H9 (cell line): ENCODE results near the gene XRCC3. TPM values are rescaled to one million over a fixed set of nuclear protein-coding genes. Genes with fewer than 3 reads are reported as not detected.

Experiments used
- DNase-seq: peaks from one replicate; pipeline ENCODE4 v3.0.0-alpha.2; 2017
- H2AFZ ChIP-seq: one replicate; pipeline ENCODE4 v1.6.1; 2013; ENCODE audit warnings: mild to moderate bottlenecking, low read length, control low read depth, moderate library complexity
- H2AK5ac ChIP-seq: 2 replicates; pipeline ENCODE4 v1.6.1; 2013; ENCODE audit warnings: low read length, control low read depth, mixed read lengths; ENCODE audit not compliant: insufficient read length
- H2BK120ac ChIP-seq: one replicate; pipeline ENCODE4 v1.6.1; 2013; ENCODE audit warnings: low read depth, mild to moderate bottlenecking, low read length, control low read depth, inconsistent platforms; ENCODE audit not compliant: poor library complexity, severe bottlenecking
- H2BK12ac ChIP-seq: 2 replicates; pipeline ENCODE4 v1.6.1; 2013; ENCODE audit warnings: low read length, control low read depth, mixed read lengths, low read depth; ENCODE audit not compliant: insufficient read length
- H2BK15ac ChIP-seq: 2 replicates; pipeline ENCODE4 v1.6.1; 2013; ENCODE audit warnings: low read depth, low read length, control low read depth
- H2BK20ac ChIP-seq: one replicate; pipeline ENCODE4 v1.6.1; 2013; ENCODE audit warnings: low read depth, mild to moderate bottlenecking, low read length, control low read depth, inconsistent platforms; ENCODE audit not compliant: poor library complexity, severe bottlenecking
- H2BK5ac ChIP-seq: 2 replicates; pipeline ENCODE4 v1.6.1; 2013; ENCODE audit warnings: low read length, control low read depth, mixed read lengths; ENCODE audit not compliant: insufficient read length
- H3K14ac ChIP-seq: 2 replicates; pipeline ENCODE4 v1.6.1; 2013; ENCODE audit warnings: low read length, control low read depth; ENCODE audit not compliant: insufficient read depth
- H3K18ac ChIP-seq: 2 replicates; pipeline ENCODE4 v1.6.1; 2013; ENCODE audit warnings: low read depth, mild to moderate bottlenecking, mixed read lengths, low read length, control low read depth; ENCODE audit not compliant: insufficient read length
- H3K23ac ChIP-seq: 2 replicates; pipeline ENCODE4 v1.6.1; 2013; ENCODE audit warnings: low read length, control low read depth, mixed read lengths, low read depth; ENCODE audit not compliant: insufficient read length
- H3K23me2 ChIP-seq: 2 replicates; pipeline ENCODE4 v1.6.1; 2013; ENCODE audit warnings: low read depth, mild to moderate bottlenecking, mixed read lengths, low read length, control low read depth; ENCODE audit not compliant: insufficient read length, poor library complexity, severe bottlenecking
- H3K27ac ChIP-seq: 2 replicates; pipeline ENCODE4 v1.5.1; 2013; ENCODE audit warnings: low read length, control low read depth, mixed read lengths, low read depth; ENCODE audit not compliant: insufficient read length
- H3K27me3 ChIP-seq: 2 replicates; pipeline ENCODE4 v1.6.1; 2013; ENCODE audit warnings: low read length, control low read depth, inconsistent platforms; ENCODE audit not compliant: insufficient read depth
- H3K4ac ChIP-seq: 2 replicates; pipeline ENCODE4 v1.6.1; 2013; ENCODE audit warnings: low read depth, mild to moderate bottlenecking, control low read depth, inconsistent platforms, low read length, moderate library complexity
- H3K4me1 ChIP-seq: 2 replicates; pipeline ENCODE4 v1.6.1; 2013; ENCODE audit warnings: low read length, control low read depth, inconsistent platforms; ENCODE audit not compliant: insufficient read depth
- H3K4me2 ChIP-seq: 2 replicates; pipeline ENCODE4 v1.6.1; 2013; ENCODE audit warnings: low read length, control low read depth, mixed read lengths; ENCODE audit not compliant: insufficient read length, insufficient read depth
- H3K56ac ChIP-seq: 2 replicates; pipeline ENCODE4 v1.6.1; 2013; ENCODE audit warnings: low read depth, mild to moderate bottlenecking, mixed read lengths, low read length, control low read depth; ENCODE audit not compliant: insufficient read length
- H3K79me1 ChIP-seq: 2 replicates; pipeline ENCODE4 v1.6.1; 2013; ENCODE audit warnings: low read depth, mild to moderate bottlenecking, moderate library complexity, low read length, control low read depth, inconsistent platforms; ENCODE audit not compliant: insufficient read depth, poor library complexity, severe bottlenecking
- H3K79me2 ChIP-seq: 2 replicates; pipeline ENCODE4 v1.6.1; 2013; ENCODE audit warnings: low read length, control low read depth, inconsistent platforms; ENCODE audit not compliant: insufficient read depth
- H3K9ac ChIP-seq: 2 replicates; pipeline ENCODE4 v1.6.1; 2013; ENCODE audit warnings: low read length, control low read depth, mixed read lengths; ENCODE audit not compliant: insufficient read length; ENCODE audit errors: extremely low read depth
- H3K9me3 ChIP-seq: one replicate; pipeline ENCODE4 v1.6.1; 2013; ENCODE audit warnings: low read depth, low read length, inconsistent platforms; ENCODE audit not compliant: control insufficient read depth
- H3T11ph ChIP-seq: one replicate; pipeline ENCODE4 v1.6.1; 2013; ENCODE audit warnings: mild to moderate bottlenecking, low read length, control low read depth, inconsistent platforms
- H4K20me1 ChIP-seq: one replicate; pipeline ENCODE4 v1.6.1; 2013; ENCODE audit not compliant: control insufficient read depth, insufficient read length, insufficient read depth
- H4K5ac ChIP-seq: 2 replicates; pipeline ENCODE4 v1.6.1; 2013; ENCODE audit warnings: low read depth, mild to moderate bottlenecking, mixed read lengths, low read length, control low read depth; ENCODE audit not compliant: insufficient read length
- H4K8ac ChIP-seq: replicated peaks from 2 replicates; pipeline ENCODE4 v1.6.1; 2013; ENCODE audit warnings: low read length, control low read depth, mixed read lengths, low read depth; ENCODE audit not compliant: insufficient read length
- H4K91ac ChIP-seq: 2 replicates; pipeline ENCODE4 v1.6.1; 2013; ENCODE audit warnings: low read depth, mild to moderate bottlenecking, moderate library complexity, mixed read lengths, low read length, control low read depth; ENCODE audit not compliant: insufficient read length
- H3K27ac Mint-ChIP-seq, 3 experiments: 2 replicates in 2 of 3; 3 replicates in 1 of 3; pipeline ENCODE4 v1.8.0; 2020 to 2021; ENCODE audit warnings: mixed read lengths in 3 of 3, mild to moderate bottlenecking in 1 of 3, moderate library complexity in 1 of 3
- H3K27me3 Mint-ChIP-seq: 2 replicates; pipeline ENCODE4 v1.8.0; 2021; ENCODE audit warnings: low read depth, mild to moderate bottlenecking, moderate library complexity, mixed read lengths
- H3K36me3 Mint-ChIP-seq, 3 experiments: 2 replicates in 2 of 3; 3 replicates in 1 of 3; pipeline ENCODE4 v1.8.0; 2020 to 2021; ENCODE audit warnings: low read depth in 3 of 3, mixed read lengths in 3 of 3; ENCODE audit not compliant: insufficient read depth in 1 of 3
- H3K4me1 Mint-ChIP-seq, 2 experiments: 2 replicates each; pipeline ENCODE4 v1.8.0; 2020; ENCODE audit warnings: mixed read lengths in 2 of 2
- H3K4me3 Mint-ChIP-seq, 2 experiments: 2 replicates in 1 of 2; 3 replicates in 1 of 2; pipeline ENCODE4 v1.8.0; 2020 to 2021; ENCODE audit warnings: mild to moderate bottlenecking in 2 of 2, mixed read lengths in 2 of 2, moderate library complexity in 1 of 2
- H3K9me3 Mint-ChIP-seq, 2 experiments: 2 replicates in 1 of 2; 3 replicates in 1 of 2; pipeline ENCODE4 v1.8.0; 2020; ENCODE audit warnings: mild to moderate bottlenecking in 2 of 2, mixed read lengths in 2 of 2, moderate library complexity in 1 of 2
- CTCF ChIP-seq: fragments of 200-600 bp; sonication (generic); conservative IDR thresholded peaks from 3 replicates; pipeline ENCODE4 v1.8.0; 2021; ENCODE audit warnings: antibody characterized with exemption, mild to moderate bottlenecking
- WGBS: extraction: QIAGEN DNeasy Blood & Tissue Kit; methylation state at CpG from one replicate; pipeline ENCODE4 v1.1.7; 2013; ENCODE audit warnings: missing lambda C conversion rate, low lambda C conversion rate, mixed read lengths; ENCODE audit not compliant: insufficient read length; ENCODE audit errors: extremely low coverage; 5-methylcytosine and 5-hydroxymethylcytosine counted together
- total RNA-seq: library from RNA; stranded (reverse); gene quantifications from 2 replicates; pipeline ENCODE4 v1.2.1, GENCODE V29; 2021

Gene XRCC3
- total RNA-seq, 1 experiment from 2014 or later: 45.3 TPM

- Mint-ChIP-seq H3K4me3 (no peak overlapping the region), H3K4me1 (no peaks in the 10 kb centered on the region), H3K36me3 (peaks cover 41 to 87% (median 69%) of the 10 kb centered on the region in 3 experiments; a peak in 6 of 7 replicates), H3K27ac (no peak overlapping the region), H3K9me3 (no peaks in the 10 kb centered on the region), H3K27me3 (no peaks in the 10 kb centered on the region)
- no peak overlapping the region for H3K23ac ChIP-seq
- H2AK5ac ChIP-seq: no peak overlapping the region
- no peak overlapping the region for H2BK15ac ChIP-seq
- no peak for TF ChIP-seq CTCF
- WGBS: no CpG with 5 or more reads among the region's 4 CpGs
- no peak overlapping the region for H3T11ph ChIP-seq
- H3K27ac ChIP-seq: no peak overlapping the region
- H3K23me2 ChIP-seq: no peaks in the 10 kb centered on the region
- H3K4ac ChIP-seq: no peak overlapping the region
- no peaks in the 10 kb centered on the region for H3K79me1 ChIP-seq
- H2BK12ac ChIP-seq: no peak overlapping the region
- H3K4me1 ChIP-seq: no peaks in the 10 kb centered on the region
- no peak overlapping the region for H2AFZ ChIP-seq
- H2BK20ac ChIP-seq: no peak overlapping the region
- H4K8ac ChIP-seq: no peak overlapping the region
- H3K9ac ChIP-seq: no peak overlapping the region
- no peaks in the 10 kb centered on the region for H4K20me1 ChIP-seq
- H3K27me3 ChIP-seq: no peaks in the 10 kb centered on the region
- no peak overlapping the region for H3K56ac ChIP-seq
- no peak overlapping the region for H4K91ac ChIP-seq
- no peak overlapping the region for H2BK120ac ChIP-seq
- no peaks in the 10 kb centered on the region for H3K9me3 ChIP-seq
- no peak overlapping the region for H3K4me2 ChIP-seq
- no peak overlapping the region for H4K5ac ChIP-seq
- no peak overlapping the region for H2BK5ac ChIP-seq
- no peaks in the 10 kb centered on the region for H3K79me2 ChIP-seq
- DNase-seq: no peak
- no peak overlapping the region for H3K14ac ChIP-seq
- H3K18ac ChIP-seq: no peak overlapping the region
These were observed 43.3 kb downstream of the XRCC3 start for GRCh38 chr14:103671911-103672310.
